Neutrophil (primary cell): Measurements from ENCODE around the gene RBBP5.

Experiments used
- H3K27ac ChIP-seq: fragments of 200-600 bp; sonication (generic); 2 replicates; pipeline ENCODE4 v1.5.1; 2016; ENCODE audit warnings: mild to moderate bottlenecking, moderate library complexity
- H3K27me3 ChIP-seq: fragments of 200-600 bp; sonication (generic); 2 replicates; pipeline ENCODE4 v1.6.0; 2016; ENCODE audit warnings: mild to moderate bottlenecking
- H3K36me3 ChIP-seq: fragments of 200-600 bp; sonication (generic); 2 replicates; pipeline ENCODE4 v1.5.1; 2017
- H3K4me1 ChIP-seq, 2 experiments: fragments of 200-600 bp in 1 of 2; sonication (generic) in 1 of 2; 1 replicate in 1 of 2; 2 replicates in 1 of 2; pipeline versions ENCODE4 v1.5.1 to v1.6.1; 2013 to 2016; ENCODE audit warnings: low read depth in 1 of 2, low read length in 1 of 2, mild to moderate bottlenecking in 1 of 2, moderate library complexity in 1 of 2; ENCODE audit not compliant: control insufficient read depth in 1 of 2, insufficient read depth in 1 of 2
- H3K4me3 ChIP-seq, 2 experiments: fragments of 200-600 bp in 1 of 2; sonication (generic) in 1 of 2; 1 replicate in 1 of 2; 2 replicates in 1 of 2; pipeline ENCODE4 v1.5.1; 2013 to 2016; ENCODE audit warnings: low read depth in 1 of 2, low read length in 1 of 2, mild to moderate bottlenecking in 1 of 2, moderate library complexity in 1 of 2
- H3K9me3 ChIP-seq: fragments of 200-600 bp; sonication (generic); 2 replicates; pipeline ENCODE4 v1.5.1; 2016
- CTCF ChIP-seq: fragments of 200-600 bp; sonication (generic); IDR thresholded peaks from 2 replicates; pipeline ENCODE4 v1.5.1; 2016; ENCODE audit warnings: antibody characterized with exemption

RBBP5 gene

GRCh38 chr1:205095422-205095821 lies 26.4 kb downstream of the RBBP5 start:
- peaks cover 98% of the 10 kb centered on the region for H3K36me3 ChIP-seq

GRCh38 chr1:205091043-205091740 lies 30.6 kb downstream of the RBBP5 start:
- H3K27ac ChIP-seq = no peak overlapping the region
- H3K36me3 ChIP-seq = peaks cover 94% of the 10 kb centered on the region
- H3K27me3 ChIP-seq = no peaks in the 10 kb centered on the region
- no peak for TF ChIP-seq CTCF
- no peaks in the 10 kb centered on the region for H3K4me1 ChIP-seq
- H3K4me3 ChIP-seq = no peak overlapping the region
- no peaks in the 10 kb centered on the region for H3K9me3 ChIP-seq

More at GRCh38 chr1:205095422-205095821, 26.4 kb downstream of the RBBP5 start:
- TF ChIP-seq CTCF = no peak
- H3K27me3 ChIP-seq = no peaks in the 10 kb centered on the region
- no peak overlapping the region for H3K4me3 ChIP-seq
- H3K9me3 ChIP-seq = no peaks in the 10 kb centered on the region
- H3K27ac ChIP-seq = no peak overlapping the region
- no peaks in the 10 kb centered on the region for H3K4me1 ChIP-seq

GRCh38 chr1:205088341-205088740 lies 33.4 kb downstream of the RBBP5 start:
- Histone ChIP-seq H3K4me1 (no peaks in the 10 kb centered on the region), H3K36me3 (peaks cover 94% of the 10 kb centered on the region), H3K27ac (no peak overlapping the region), H3K27me3 (no peaks in the 10 kb centered on the region), H3K9me3 (no peaks in the 10 kb centered on the region), H3K4me3 (no peak overlapping the region)
- TF ChIP-seq CTCF = no peak

GRCh38 chr1:205084360-205084759 lies 37.4 kb downstream of the RBBP5 start, which contains the start of gene TMEM81:
TSS of gene TMEM81 (minus strand) at chr1:205084460. CDS start at chr1:205084320, 140 bp downstream.
- TF ChIP-seq CTCF = no peak
- peaks cover 61% of the 10 kb centered on the region for H3K36me3 ChIP-seq
- H3K4me3 ChIP-seq = no peak within 1 kb of the TSS
- no peaks in the 10 kb centered on the region for H3K27me3 ChIP-seq
- H3K9me3 ChIP-seq = no peaks in the 10 kb centered on the region
- H3K27ac ChIP-seq = no peak within 1 kb of the TSS
- no peaks in the 10 kb centered on the region for H3K4me1 ChIP-seq

GRCh38 chr1:205082431-205082830 lies 39.3 kb downstream of the RBBP5 start:
- Histone ChIP-seq H3K9me3 (no peaks in the 10 kb centered on the region), H3K4me3 (no peak overlapping the region), H3K4me1 (no peaks in the 10 kb centered on the region), H3K36me3 (peaks cover 42% of the 10 kb centered on the region), H3K27me3 (no peaks in the 10 kb centered on the region), H3K27ac (no peak overlapping the region)
- no peak for TF ChIP-seq CTCF
